Measurements from ENCODE around the gene HLA-A. TPM values are rescaled to one million over a fixed set of nuclear protein-coding genes. Genes with fewer than 3 reads are reported as not detected.

HLA-A gene
- total RNA-seq, 1 donor from 2014 or later = 60.2 TPM

DNA sequence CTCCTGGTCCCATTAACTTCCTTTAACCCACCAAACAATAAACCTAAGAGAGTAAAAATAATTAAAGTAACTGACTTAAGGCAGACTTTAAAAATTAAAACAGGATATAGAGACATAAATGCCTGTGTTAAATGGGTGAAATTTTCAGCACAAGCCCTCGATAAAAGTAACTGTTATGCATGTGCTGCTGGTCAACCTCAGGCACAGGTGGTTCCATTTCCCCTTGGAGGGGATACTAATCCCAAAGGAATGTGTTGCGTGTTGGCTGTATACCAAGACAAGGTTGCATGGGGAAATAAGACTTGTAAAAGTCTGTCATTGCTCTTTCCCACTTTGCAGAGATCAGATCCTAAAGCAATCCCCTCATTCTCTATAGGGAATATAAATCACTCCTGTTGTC is 25.8 kb downstream of the HLA-A start:
- no peak for DNase-seq
- Mint-ChIP-seq H3K4me1 (ENCODE audit: low read depth, unreplicated experiment) (peaks cover 36% of the 10 kb centered on the region), H3K36me3 (ENCODE audit: unreplicated experiment) (no peaks in the 10 kb centered on the region), H3K4me3 (ENCODE audit: unreplicated experiment) (no peak overlapping the region), H3K27me3 (ENCODE audit: unreplicated experiment) (peaks cover 10% of the 10 kb centered on the region), H3K9me3 (ENCODE audit: unreplicated experiment) (peaks cover 15% of the 10 kb centered on the region), H3K27ac (ENCODE audit: unreplicated experiment) (no peak overlapping the region)
- TF ChIP-seq, protein P1, sequence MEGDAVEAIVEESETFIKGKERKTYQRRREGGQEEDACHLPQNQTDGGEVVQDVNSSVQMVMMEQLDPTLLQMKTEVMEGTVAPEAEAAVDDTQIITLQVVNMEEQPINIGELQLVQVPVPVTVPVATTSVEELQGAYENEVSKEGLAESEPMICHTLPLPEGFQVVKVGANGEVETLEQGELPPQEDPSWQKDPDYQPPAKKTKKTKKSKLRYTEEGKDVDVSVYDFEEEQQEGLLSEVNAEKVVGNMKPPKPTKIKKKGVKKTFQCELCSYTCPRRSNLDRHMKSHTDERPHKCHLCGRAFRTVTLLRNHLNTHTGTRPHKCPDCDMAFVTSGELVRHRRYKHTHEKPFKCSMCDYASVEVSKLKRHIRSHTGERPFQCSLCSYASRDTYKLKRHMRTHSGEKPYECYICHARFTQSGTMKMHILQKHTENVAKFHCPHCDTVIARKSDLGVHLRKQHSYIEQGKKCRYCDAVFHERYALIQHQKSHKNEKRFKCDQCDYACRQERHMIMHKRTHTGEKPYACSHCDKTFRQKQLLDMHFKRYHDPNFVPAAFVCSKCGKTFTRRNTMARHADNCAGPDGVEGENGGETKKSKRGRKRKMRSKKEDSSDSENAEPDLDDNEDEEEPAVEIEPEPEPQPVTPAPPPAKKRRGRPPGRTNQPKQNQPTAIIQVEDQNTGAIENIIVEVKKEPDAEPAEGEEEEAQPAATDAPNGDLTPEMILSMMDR (IDR thresholded peaks at IDR 0.05; ENCODE audit: partially characterized antibody, unreplicated experiment) = no peak

DNA sequence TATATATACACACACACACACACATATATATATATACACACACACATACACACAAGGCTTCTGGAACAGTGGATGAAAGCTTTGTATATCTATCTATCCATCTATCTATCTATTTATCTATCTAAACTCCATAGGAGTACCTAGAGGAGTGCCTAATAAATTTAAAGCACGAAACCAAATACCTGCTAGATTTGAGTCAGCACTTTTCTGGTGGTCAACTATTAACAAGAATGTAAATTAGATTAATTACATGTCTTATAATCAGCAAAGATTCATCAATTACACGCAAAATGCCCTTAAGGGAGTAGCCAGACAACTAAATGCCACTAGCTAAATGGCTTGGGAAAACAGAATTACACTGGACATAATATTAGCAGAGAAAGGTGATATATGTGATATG is 26.6 kb downstream of the HLA-A start:
- TF ChIP-seq, protein P1 (IDR thresholded peaks at IDR 0.05; ENCODE audit: partially characterized antibody, unreplicated experiment) = no peak
- H3K4me3 Mint-ChIP-seq (ENCODE audit: unreplicated experiment) = no peak overlapping the region
- H3K27ac Mint-ChIP-seq (ENCODE audit: unreplicated experiment) = no peak overlapping the region
- peaks cover 11% of the 10 kb centered on the region for H3K27me3 Mint-ChIP-seq (ENCODE audit: unreplicated experiment)
- H3K4me1 Mint-ChIP-seq (ENCODE audit: low read depth, unreplicated experiment) = peaks cover 34% of the 10 kb centered on the region
- no peak for DNase-seq
- peaks cover 16% of the 10 kb centered on the region for H3K9me3 Mint-ChIP-seq (ENCODE audit: unreplicated experiment)
- no peaks in the 10 kb centered on the region for H3K36me3 Mint-ChIP-seq (ENCODE audit: unreplicated experiment)

DNA sequence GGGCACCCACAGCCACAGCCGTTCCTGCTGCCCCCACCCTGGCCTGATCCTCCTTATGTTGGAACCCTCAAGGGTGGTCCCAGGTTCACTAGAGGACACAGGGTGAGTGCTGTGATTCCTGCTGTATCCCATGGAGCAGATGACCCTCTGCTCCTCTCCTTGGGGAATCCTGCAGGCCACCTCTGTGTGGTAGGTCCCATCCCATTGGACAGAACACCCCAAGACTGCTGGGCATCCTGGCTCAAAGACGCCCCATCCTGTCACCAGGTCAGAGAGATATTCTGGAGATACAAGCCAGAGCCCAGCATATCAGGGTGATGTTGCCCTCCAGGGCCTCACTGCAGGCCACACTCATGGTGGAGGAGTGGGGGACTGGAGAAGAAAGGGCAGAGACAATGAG is 28.4 kb downstream of the HLA-A start:
- Mint-ChIP-seq H3K4me3 (ENCODE audit: unreplicated experiment) (no peak overlapping the region), H3K9me3 (ENCODE audit: unreplicated experiment) (peaks cover 6% of the 10 kb centered on the region), H3K27ac (ENCODE audit: unreplicated experiment) (no peak overlapping the region), H3K36me3 (ENCODE audit: unreplicated experiment) (no peaks in the 10 kb centered on the region), H3K27me3 (ENCODE audit: unreplicated experiment) (peaks cover 14% of the 10 kb centered on the region), H3K4me1 (ENCODE audit: low read depth, unreplicated experiment) (peaks cover 26% of the 10 kb centered on the region)
- TF ChIP-seq, protein P1 (IDR thresholded peaks at IDR 0.05; ENCODE audit: partially characterized antibody, unreplicated experiment) = no peak
- no peak for DNase-seq

DNA sequence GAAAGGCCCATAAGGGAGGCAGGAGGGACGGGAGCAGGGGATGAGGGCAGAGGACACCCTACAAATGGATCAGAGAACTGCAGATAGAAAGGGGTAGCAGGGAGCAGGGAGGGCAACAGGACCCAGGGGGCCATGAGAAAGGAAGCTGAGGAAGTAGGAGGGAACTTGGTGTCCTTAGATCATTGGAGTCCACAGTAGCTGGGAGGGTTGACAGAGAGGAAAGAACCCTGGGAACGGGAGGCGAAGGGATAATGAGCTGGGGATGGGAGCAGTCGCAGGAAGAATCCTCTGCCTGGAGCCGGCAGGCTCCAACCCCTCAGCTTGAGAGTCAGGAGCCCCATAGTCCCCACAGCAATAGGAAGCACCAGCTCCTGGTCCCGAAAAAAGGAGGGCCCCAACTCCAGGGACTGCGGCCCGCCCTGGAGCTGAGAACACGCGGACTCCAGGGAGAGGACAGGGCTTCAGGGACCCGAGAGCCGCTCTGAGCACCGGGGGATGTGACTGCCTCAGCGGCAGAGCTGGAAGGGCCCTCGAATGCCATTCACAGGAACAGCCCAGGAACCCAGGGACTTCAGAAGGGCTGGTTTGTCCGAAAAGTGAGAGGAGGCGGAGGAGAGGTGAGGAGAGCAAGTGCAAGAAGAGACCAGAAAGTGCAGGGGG is 32.7 kb downstream of the HLA-A start:
- H3K4me3 Mint-ChIP-seq (ENCODE audit: unreplicated experiment) = peak overlapping the region; percentile 84
- H3K27ac Mint-ChIP-seq (ENCODE audit: unreplicated experiment) = peak overlapping the region; percentile 49
- DNase-seq = peak; percentile 36
- peaks cover 7% of the 10 kb centered on the region for H3K9me3 Mint-ChIP-seq (ENCODE audit: unreplicated experiment)
- TF ChIP-seq, protein P1 (IDR thresholded peaks at IDR 0.05; ENCODE audit: partially characterized antibody, unreplicated experiment) = no peak
- peaks cover 24% of the 10 kb centered on the region for H3K27me3 Mint-ChIP-seq (ENCODE audit: unreplicated experiment)
- no peaks in the 10 kb centered on the region for H3K36me3 Mint-ChIP-seq (ENCODE audit: unreplicated experiment)
- H3K4me1 Mint-ChIP-seq (ENCODE audit: low read depth, unreplicated experiment) = peaks cover 14% of the 10 kb centered on the region

DNA sequence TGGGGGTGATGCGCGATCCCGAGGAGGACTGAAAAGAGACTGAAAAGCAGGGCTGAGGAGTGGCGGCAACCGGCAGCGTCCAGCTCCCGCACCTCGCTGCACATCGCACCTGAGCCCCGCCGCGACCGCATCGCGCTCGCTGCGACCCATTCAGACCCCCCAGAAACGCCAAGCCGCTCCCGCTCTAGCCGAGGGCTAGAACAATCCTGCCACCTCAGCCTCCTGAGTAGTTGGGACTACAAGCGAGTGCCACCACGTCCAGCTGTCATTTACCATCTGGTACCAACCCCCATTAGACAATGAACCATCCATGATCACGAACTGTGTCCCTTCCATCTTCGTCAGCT is 33.2 kb downstream of the HLA-A start:
- Mint-ChIP-seq H3K27me3 (ENCODE audit: unreplicated experiment) (peaks cover 24% of the 10 kb centered on the region), H3K36me3 (ENCODE audit: unreplicated experiment) (no peaks in the 10 kb centered on the region), H3K4me3 (ENCODE audit: unreplicated experiment) (peak overlapping the region; percentile 84), H3K4me1 (ENCODE audit: low read depth, unreplicated experiment) (peaks cover 14% of the 10 kb centered on the region), H3K9me3 (ENCODE audit: unreplicated experiment) (peaks cover 7% of the 10 kb centered on the region), H3K27ac (ENCODE audit: unreplicated experiment) (peak overlapping the region; percentile 49)
- TF ChIP-seq, protein P1 (IDR thresholded peaks at IDR 0.05; ENCODE audit: partially characterized antibody, unreplicated experiment) = no peak
- DNase-seq = peak; percentile 21
